SIG-M5 (cell line): ENCODE data around the gene KLHL5.
A peak's percentile ranks its signal among the peaks of the same experiment; 100 is the strongest.
"Not testable (repeated sequence)": the region's sequence is repeated elsewhere in the genome, so short reads cannot be mapped to it uniquely, and the experiment has no call there.

Experiments used
- DNase-seq: peaks from one replicate; lab custom pipeline; 2025; lab: John Stamatoyannopoulos, UW

Gene KLHL5, protein sequence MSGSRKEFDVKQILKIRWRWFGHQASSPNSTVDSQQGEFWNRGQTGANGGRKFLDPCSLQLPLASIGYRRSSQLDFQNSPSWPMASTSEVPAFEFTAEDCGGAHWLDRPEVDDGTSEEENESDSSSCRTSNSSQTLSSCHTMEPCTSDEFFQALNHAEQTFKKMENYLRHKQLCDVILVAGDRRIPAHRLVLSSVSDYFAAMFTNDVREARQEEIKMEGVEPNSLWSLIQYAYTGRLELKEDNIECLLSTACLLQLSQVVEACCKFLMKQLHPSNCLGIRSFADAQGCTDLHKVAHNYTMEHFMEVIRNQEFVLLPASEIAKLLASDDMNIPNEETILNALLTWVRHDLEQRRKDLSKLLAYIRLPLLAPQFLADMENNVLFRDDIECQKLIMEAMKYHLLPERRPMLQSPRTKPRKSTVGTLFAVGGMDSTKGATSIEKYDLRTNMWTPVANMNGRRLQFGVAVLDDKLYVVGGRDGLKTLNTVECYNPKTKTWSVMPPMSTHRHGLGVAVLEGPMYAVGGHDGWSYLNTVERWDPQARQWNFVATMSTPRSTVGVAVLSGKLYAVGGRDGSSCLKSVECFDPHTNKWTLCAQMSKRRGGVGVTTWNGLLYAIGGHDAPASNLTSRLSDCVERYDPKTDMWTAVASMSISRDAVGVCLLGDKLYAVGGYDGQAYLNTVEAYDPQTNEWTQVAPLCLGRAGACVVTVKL

GRCh38 chr4:39062094-39062769 lies at the start of gene KLHL5:
KLHL5 (plus strand) TSS chr4:39062232; CDS start chr4:39062653, 421 bp downstream.
- no peak for DNase-seq

DNA sequence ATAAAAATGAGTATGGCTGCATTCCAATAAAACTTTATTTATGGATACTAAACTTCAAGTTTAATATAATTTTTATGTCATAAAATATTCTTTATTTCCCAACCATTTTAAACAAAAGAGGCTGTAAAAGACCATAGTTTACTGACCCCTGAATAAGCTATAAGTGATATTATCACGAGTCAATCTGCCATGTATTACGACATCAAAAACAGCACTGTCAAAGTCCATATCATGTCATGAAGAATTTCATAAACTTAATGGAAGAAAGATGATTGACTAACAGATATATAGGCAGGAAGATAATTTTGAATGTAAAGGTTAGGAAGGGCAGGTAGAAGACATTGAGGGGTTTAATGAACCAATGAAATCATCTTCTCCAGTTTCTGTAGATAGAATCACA lies 48.0 kb upstream of the KLHL5 start:
- DNase-seq, result no peak

DNA sequence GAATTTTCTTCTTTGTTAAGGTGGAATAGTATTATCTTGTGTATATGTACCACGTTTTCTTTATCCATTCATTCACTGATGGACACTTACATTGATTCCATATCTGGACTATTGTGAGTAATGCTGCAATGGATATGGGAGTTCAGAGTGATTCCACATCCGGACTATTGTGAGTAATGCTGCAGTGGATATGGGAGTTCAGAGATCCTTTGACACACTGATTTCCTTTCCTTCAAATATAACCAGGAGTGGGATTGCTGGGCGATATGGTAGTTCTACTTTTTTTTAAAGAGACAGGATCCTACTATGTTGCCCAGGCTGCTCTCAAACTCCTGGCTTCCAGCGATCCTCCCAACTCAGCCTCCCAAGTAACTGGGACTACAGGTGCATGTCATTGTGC lies 41.9 kb upstream of the KLHL5 start:
- DNase-seq, result no peak

DNA sequence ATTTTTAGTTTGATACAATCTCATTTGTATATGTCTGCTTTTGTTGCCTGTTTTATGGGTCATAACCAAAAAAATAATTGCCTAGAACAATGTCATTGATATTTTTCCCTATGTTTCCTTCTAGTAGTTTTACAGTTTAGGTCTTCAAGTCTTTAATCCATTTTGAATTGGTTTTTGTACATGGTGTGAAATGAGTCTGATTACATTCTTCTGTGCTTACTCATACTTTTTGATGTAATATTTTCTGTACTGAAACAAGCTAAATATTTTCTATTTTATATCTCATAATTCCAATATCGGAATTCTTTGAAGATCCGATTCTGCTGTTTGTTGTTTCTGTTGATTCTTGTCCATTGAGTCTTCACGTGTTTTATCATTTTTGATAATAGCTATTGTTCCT lies 40.4 kb upstream of the KLHL5 start:
- DNase-seq, result no peak

GRCh38 chr4:39022241-39022640 lies 39.8 kb upstream of the KLHL5 start:
- DNase-seq, result no peak

GRCh38 chr4:39023059-39023458 lies 39.0 kb upstream of the KLHL5 start:
- no peak for DNase-seq

- DNase-seq, result no peak
Measured at GRCh38 chr4:39024311-39024865, 37.6 kb upstream of the KLHL5 start.

DNA sequence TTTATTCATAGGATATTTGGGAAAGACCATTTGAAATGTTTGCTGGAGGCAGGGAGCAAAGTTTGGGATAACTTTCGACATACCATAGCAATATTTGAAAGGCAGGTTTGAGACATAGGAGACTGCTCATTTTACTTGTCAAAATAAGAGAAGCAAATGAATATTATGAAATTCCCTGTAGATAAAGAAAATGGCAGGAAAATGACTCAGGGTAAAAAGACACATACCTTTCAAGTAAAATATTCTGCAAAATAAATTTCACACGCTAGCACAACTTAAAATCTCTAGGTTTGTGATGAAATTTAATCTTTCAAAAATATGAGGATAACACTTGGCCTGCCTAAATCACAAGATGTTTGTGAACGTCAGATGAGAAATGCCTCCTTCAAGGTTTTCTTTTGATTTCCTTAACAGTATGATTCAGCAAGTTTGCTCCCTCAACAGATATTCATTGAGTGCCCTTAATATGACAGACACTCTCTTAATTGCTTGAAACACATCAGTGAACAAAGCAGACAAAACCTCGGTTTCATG lies 36.4 kb upstream of the KLHL5 start:
- no peak for DNase-seq

GRCh38 chr4:39026096-39026495 lies 35.9 kb upstream of the KLHL5 start:
- no peak for DNase-seq

DNA sequence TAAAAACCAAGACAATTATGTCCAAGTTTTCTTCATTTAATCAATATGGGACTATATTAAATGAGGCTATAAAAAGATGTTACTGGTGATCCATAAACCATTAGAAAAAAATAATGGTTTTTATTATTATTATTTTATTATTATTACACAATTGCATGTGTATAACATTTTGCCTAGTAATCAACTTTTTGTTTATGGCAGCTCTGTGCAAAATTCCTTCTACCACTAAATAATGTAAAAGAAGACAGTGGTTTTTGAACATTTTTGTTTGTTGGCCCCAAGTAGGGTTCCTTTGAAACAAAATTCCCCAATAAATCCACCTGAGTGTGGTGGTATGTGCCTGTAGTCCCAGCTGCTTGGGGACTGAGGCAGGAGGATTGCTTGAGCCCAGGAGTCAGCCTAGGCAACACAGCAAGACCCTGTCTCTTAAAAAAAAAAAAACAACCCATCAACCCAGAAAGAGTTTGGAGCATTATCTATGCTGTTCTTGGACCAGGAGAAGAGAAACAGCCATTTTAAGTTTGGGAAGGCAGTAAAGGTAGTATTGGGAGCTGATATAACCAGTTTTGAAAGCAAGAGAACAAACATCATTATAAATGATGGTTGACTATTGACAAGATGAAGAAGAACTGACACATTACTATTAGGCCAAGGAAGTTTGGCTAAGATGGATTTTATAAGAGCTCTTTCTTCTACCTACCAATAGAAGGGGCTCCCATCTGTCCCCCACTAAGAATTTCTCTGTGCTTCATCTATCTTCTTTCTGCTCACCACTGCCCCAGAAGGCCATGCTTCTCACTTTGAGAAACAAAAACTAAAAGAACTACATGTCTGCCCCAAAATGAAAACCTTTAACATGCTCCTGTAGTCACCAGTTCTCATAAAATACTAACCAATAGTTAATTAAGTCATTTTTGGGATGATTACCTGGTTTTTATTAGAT lies 32.0 kb upstream of the KLHL5 start:
- DNase-seq, result no peak

DNA sequence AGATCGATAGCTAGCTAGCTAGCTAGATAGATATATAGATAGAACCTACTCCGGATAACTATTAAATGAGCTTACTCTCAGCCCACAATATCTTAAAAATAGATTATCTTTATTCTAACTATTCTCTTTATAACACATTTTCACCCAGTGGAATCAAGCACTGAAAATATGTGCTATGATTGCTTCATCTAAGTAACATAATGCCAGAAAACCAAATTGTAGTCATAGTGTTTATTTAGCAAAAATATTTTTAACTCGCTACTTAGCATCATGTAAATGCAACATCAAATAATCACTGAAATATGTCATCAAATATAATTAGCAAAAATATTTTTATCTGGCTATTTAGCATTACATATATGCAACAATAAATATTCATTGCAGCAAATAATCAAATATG lies 31.3 kb upstream of the KLHL5 start:
- DNase-seq, result no peak

DNA sequence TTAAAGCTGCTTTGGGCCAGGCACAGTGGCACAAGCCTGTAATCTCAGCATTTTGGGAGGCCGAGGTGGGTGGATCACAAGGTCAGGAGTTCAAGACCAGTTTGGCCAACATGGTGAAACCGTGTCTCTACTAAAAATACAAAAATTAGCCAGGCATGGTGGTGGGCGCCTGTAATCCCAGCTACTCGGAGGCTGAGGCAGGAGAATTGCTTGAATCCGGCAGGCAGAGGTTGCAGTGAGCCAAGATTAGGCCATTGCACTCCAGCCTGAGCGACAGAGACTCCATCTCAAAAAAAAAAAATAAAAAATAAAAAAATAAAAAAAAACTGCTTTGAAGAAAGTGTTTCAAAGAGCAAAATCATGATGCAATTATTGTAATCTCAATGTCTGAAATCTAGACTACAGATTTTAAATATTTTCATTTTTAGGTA lies 30.4 kb upstream of the KLHL5 start:
- DNase-seq, result not testable (repeated sequence)

GRCh38 chr4:39032218-39033085 lies 29.6 kb upstream of the KLHL5 start, which contains the start of gene TMEM156:
TMEM156 (minus strand) TSS chr4:39032409; CDS start chr4:39032313, 96 bp downstream.
- DNase-seq, result peak; percentile 81

GRCh38 chr4:39036172-39036571 lies 25.9 kb upstream of the KLHL5 start:
- no peak for DNase-seq

DNA sequence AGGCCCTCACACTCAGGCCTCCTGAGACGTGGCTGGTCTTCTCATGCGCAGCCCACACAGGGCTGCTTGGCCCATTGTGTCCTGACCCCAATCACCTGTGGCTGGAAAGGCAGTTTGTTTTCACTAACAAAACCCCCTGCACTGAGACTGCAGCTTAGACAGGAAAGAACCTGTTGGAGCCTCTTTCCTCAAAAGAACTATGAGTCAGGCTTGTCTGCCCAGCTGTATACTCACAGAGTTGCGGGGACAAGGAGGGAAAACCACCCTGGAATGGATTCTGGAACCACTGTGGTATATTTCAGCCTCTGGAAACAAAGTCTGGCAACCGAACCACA lies 24.6 kb upstream of the KLHL5 start:
- DNase-seq, result no peak

GRCh38 chr4:39037941-39038340 lies 24.1 kb upstream of the KLHL5 start:
- DNase-seq, result no peak

GRCh38 chr4:39039108-39039507 lies 22.9 kb upstream of the KLHL5 start:
- no peak for DNase-seq

DNA sequence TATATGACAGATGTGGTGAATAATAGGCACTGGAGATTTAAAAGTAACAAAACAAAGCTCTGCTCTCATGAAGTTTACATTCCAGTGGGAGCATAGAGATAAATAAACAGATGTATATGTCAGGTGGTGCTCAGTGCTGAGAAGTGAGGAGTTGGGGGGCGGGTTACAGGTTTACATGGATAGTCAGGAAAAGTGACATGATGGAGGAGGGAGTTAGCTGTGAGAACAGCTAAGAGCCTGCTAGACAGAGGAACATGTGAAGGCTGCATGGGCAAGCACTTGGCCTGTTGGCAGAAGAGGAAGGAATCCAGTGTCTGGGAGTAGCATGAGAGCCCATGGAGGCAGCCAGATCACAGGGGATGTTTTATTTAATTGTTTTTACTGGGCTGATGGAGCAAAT lies 19.7 kb upstream of the KLHL5 start:
- DNase-seq, result no peak

DNA sequence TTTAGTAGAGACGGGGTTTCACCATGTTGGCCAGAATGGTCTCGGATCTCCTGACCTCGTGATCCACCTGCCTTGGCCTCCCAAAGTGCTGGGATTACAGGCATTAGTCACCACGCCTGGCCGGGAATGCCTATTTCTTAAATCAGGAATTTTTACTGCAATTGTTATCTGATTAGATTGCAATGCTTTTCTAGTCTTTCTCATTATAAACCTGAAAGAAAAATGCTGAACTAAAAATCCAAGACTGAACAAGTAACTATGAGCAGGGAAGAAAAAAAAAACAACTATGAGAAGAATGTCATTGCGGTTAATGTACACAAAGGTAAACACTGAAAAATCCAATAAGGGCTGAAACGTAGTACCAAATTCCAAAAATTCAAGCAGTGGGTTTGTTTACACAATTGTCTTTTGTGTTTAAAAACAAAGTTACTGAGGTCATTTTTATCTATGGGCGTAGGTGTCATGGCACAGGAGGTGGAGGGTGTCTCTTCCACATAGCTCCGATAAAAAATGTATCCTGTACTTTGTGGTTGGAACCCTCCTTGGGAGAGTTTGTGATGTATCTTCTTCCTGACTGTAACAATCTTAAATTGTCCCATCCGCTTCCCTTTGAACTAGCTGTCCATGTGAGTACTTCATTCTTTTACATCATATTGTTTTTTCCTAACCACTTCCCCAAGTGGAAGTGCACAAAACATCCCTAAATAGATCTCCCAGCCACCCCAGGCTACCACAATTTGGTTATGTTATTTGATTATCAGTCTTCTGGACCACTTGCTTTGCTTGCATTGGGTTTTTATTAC lies 18.8 kb upstream of the KLHL5 start:
- DNase-seq, result no peak
